ENCODE data around the gene DUXB.

The DUXB gene

DNA sequence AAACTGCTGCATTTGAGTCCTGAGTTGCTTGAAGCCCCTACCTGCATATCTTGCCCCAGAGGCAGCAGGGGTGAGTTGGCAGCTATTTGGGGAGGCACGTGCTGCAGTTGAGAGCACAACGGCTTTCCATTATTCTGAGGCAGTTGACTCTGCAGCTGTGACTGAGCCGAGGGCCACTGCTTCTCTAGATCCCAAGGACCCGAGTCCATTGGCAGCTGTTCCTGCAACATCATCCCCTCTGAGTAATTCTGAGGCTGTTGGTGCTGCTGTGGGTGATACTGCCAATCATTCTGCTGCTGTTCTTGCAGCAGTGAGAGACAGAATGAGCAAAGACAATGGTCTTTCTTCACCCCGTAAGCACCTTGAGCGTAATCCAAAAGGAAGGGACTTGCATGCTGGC lies 40.9 kb downstream of the DUXB start (continued):
- no peak for TF ChIP-seq ZNF777 (tag by site-specific recombination; IDR thresholded peaks at IDR 0.05; ENCODE audit: borderline replicate concordance)

- Histone ChIP-seq H3K4me3 (ENCODE audit: low read depth, low read length) (no peak overlapping the region), H3K27ac (ENCODE audit: extremely low read depth, low read depth, low read length) (no peak overlapping the region), H3K36me3 (ENCODE audit: control insufficient read depth in 2 of 2, insufficient read depth in 1 of 2, low read length in 2 of 2) (peaks cover 43 to 59% of the 10 kb centered on the region in 2 experiments), H3K4me1 (ENCODE audit: control insufficient read depth, insufficient read depth, low read length) (no peaks in the 10 kb centered on the region), H3K9me3 (ENCODE audit: control insufficient read depth, insufficient read depth, low read depth, low read length) (no peaks in the 10 kb centered on the region)
- ChIA-PET CTCF (interaction anchor here (0.7 to 1.1 kb wide), 2 partner anchors 10 to 186 kb away, joined by 3 read pairs; no protein-coding TSS in a partner anchor), POLR2A (interaction anchor here (2.5 kb wide), 1 partner anchor 10 kb away, joined by 10 read pairs; the partner anchor contains the start of genes KARS1 and TERF2IP)
- TF ChIP-seq, protein P1, sequence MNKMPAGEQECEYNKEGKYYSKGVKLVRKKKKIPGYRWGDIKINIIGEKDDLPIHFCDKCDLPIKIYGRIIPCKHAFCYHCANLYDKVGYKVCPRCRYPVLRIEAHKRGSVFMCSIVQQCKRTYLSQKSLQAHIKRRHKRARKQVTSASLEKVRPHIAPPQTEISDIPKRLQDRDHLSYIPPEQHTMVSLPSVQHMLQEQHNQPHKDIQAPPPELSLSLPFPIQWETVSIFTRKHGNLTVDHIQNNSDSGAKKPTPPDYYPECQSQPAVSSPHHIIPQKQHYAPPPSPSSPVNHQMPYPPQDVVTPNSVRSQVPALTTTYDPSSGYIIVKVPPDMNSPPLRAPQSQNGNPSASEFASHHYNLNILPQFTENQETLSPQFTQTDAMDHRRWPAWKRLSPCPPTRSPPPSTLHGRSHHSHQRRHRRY (tag by site-specific recombination; IDR thresholded peaks at IDR 0.05) = no peak
- TF ChIP-seq ZEB2 (tag by site-specific recombination; IDR thresholded peaks at IDR 0.05) (no peak), ZNF518A (tag by site-specific recombination; conservative IDR thresholded peaks at IDR 0.05; ENCODE audit: low read depth) (no peak), SP7 (tag by site-specific recombination; IDR thresholded peaks at IDR 0.05) (no peak)
- TF ChIP-seq, protein P2, sequence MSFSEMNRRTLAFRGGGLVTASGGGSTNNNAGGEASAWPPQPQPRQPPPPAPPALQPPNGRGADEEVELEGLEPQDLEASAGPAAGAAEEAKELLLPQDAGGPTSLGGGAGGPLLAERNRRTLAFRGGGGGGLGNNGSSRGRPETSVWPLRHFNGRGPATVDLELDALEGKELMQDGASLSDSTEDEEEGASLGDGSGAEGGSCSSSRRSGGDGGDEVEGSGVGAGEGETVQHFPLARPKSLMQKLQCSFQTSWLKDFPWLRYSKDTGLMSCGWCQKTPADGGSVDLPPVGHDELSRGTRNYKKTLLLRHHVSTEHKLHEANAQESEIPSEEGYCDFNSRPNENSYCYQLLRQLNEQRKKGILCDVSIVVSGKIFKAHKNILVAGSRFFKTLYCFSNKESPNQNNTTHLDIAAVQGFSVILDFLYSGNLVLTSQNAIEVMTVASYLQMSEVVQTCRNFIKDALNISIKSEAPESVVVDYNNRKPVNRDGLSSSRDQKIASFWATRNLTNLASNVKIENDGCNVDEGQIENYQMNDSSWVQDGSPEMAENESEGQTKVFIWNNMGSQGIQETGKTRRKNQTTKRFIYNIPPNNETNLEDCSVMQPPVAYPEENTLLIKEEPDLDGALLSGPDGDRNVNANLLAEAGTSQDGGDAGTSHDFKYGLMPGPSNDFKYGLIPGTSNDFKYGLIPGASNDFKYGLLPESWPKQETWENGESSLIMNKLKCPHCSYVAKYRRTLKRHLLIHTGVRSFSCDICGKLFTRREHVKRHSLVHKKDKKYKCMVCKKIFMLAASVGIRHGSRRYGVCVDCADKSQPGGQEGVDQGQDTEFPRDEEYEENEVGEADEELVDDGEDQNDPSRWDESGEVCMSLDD (tag by site-specific recombination; IDR thresholded peaks at IDR 0.05) = no peak
- TF ChIP-seq, protein P3, sequence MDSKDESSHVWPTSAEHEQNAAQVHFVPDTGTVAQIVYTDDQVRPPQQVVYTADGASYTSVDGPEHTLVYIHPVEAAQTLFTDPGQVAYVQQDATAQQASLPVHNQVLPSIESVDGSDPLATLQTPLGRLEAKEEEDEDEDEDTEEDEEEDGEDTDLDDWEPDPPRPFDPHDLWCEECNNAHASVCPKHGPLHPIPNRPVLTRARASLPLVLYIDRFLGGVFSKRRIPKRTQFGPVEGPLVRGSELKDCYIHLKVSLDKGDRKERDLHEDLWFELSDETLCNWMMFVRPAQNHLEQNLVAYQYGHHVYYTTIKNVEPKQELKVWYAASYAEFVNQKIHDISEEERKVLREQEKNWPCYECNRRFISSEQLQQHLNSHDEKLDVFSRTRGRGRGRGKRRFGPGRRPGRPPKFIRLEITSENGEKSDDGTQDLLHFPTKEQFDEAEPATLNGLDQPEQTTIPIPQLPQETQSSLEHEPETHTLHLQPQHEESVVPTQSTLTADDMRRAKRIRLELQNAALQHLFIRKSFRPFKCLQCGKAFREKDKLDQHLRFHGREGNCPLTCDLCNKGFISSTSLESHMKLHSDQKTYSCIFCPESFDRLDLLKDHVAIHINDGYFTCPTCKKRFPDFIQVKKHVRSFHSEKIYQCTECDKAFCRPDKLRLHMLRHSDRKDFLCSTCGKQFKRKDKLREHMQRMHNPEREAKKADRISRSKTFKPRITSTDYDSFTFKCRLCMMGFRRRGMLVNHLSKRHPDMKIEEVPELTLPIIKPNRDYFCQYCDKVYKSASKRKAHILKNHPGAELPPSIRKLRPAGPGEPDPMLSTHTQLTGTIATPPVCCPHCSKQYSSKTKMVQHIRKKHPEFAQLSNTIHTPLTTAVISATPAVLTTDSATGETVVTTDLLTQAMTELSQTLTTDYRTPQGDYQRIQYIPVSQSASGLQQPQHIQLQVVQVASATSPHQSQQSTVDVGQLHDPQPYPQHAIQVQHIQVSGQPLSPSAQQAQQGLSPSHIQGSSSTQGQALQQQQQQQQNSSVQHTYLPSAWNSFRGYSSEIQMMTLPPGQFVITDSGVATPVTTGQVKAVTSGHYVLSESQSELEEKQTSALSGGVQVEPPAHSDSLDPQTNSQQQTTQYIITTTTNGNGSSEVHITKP (tag by site-specific recombination; IDR thresholded peaks at IDR 0.05) = no peak
Observed at GRCh38 chr16:75658175-75658574, 43.1 kb downstream of the DUXB start.

- Histone ChIP-seq H3K36me3 (ENCODE audit: control insufficient read depth in 2 of 2, insufficient read depth in 1 of 2, low read length in 2 of 2) (peaks cover 33 to 50% of the 10 kb centered on the region in 2 experiments), H3K9me3 (ENCODE audit: control insufficient read depth, insufficient read depth, low read depth, low read length) (no peaks in the 10 kb centered on the region), H3K27ac (ENCODE audit: extremely low read depth, low read depth, low read length) (no peak overlapping the region), H3K4me3 (ENCODE audit: low read depth, low read length) (no peak overlapping the region), H3K4me1 (ENCODE audit: control insufficient read depth, insufficient read depth, low read length) (peaks cover 4% of the 10 kb centered on the region; the same call in 1 of the 2 replicates)
- CTCF ChIA-PET = interaction anchor here (0.6 kb wide), 1 partner anchor 136 kb away, joined by 3 read pairs; no protein-coding TSS in a partner anchor
- POLR2A ChIA-PET = interaction anchor here (0.7 to 1.1 kb wide), 2 partner anchors 31 to 79 kb away, joined by 3 to 5 read pairs; partner anchors contain the start of gene ADAT1
- TF ChIP-seq ZSCAN16 (tag by site-specific recombination; IDR thresholded peaks at IDR 0.05) (no peak), KLF9 (tag by site-specific recombination; IDR thresholded peaks at IDR 0.05; ENCODE audit: low read depth) (no peak), KLF10 (tag by site-specific recombination; IDR thresholded peaks at IDR 0.05) (no peak), ZNF776 (tag by site-specific recombination; IDR thresholded peaks at IDR 0.05; ENCODE audit: borderline replicate concordance) (no peak), ZNF473 (tag by site-specific recombination; IDR thresholded peaks at IDR 0.05) (no peak), ZNF350 (tag by site-specific recombination; IDR thresholded peaks at IDR 0.05) (no peak), ZNF394 (tag by site-specific recombination; IDR thresholded peaks at IDR 0.05; ENCODE audit: borderline replicate concordance) (no peak)
- TF ChIP-seq, protein P4, sequence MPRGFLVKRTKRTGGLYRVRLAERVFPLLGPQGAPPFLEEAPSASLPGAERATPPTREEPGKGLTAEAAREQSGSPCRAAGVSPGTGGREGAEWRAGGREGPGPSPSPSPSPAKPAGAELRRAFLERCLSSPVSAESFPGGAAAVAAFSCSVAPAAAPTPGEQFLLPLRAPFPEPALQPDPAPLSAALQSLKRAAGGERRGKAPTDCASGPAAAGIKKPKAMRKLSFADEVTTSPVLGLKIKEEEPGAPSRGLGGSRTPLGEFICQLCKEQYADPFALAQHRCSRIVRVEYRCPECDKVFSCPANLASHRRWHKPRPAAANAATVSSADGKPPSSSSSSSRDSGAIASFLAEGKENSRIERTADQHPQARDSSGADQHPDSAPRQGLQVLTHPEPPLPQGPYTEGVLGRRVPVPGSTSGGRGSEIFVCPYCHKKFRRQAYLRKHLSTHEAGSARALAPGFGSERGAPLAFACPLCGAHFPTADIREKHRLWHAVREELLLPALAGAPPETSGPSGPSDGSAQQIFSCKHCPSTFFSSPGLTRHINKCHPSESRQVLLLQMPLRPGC (tag by site-specific recombination; IDR thresholded peaks at IDR 0.05) = no peak
Observed at GRCh38 chr16:75653922-75654321, 47.3 kb downstream of the DUXB start.

All from HEK293 (cell line).